Upper lobe of left lung (tissue), 4 donors: ENCODE results near the gene TLE2.

Experiments
- POLR2A ChIP-seq, 4 donors: fragments of 450-650 bp; IDR thresholded peaks; one replicate each; pipeline ENCODE4 v1.5.1; 2016 to 2017; ENCODE audit warnings: antibody characterized with exemption in 4 of 4, mild to moderate bottlenecking in 2 of 4
- POLR2AphosphoS5 ChIP-seq, 2 donors: sonication (generic); formaldehyde crosslinking; IDR thresholded peaks; one replicate each; pipeline ENCODE4 v1.5.1; 2017; ENCODE audit warnings: antibody characterized with exemption in 2 of 2
- TF ChIP-seq, protein P1 (sequence below), 6 experiments: fragments of 450-650 bp in 4 of 6; fragments of 200-600 bp in 2 of 6; sonication (generic) in 2 of 6; IDR thresholded peaks; one replicate each; pipeline ENCODE4 v1.5.1; 2016 to 2019; ENCODE audit warnings: antibody characterized with exemption in 6 of 6

DNA sequence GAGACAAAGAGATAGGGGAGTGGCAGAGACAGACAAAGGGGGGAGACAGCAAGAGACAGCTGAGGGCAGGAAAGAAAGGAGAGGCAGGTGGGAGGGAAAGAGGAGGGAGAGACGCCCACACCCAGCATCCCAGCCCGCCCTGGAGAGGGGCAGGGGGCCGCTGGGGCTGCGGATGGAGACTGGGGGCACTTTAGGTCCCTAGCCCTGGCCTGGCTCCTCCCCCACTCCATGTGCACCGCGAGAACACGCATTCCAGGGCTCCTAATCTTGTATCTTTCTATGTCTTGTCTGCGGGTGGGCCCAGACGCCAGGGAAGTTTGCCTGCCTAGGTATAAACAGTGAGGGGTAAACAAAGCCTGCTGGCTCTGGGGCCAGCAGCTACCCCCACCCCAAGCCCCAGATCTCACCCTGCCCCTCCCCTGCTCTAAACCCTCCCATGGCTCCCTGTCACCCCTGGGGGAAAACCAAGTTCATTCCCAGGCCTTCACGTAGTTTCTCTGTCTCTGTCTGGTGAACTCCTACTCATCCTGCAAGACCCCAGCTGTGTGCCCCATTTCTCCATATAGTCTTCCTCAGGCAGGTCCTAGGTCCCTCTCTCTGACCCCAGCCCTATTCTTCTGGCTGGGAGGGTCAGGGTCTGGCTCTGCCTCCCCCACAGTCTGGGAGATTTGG is 27.5 kb upstream of the TLE2 start:
- TF ChIP-seq, protein P1, sequence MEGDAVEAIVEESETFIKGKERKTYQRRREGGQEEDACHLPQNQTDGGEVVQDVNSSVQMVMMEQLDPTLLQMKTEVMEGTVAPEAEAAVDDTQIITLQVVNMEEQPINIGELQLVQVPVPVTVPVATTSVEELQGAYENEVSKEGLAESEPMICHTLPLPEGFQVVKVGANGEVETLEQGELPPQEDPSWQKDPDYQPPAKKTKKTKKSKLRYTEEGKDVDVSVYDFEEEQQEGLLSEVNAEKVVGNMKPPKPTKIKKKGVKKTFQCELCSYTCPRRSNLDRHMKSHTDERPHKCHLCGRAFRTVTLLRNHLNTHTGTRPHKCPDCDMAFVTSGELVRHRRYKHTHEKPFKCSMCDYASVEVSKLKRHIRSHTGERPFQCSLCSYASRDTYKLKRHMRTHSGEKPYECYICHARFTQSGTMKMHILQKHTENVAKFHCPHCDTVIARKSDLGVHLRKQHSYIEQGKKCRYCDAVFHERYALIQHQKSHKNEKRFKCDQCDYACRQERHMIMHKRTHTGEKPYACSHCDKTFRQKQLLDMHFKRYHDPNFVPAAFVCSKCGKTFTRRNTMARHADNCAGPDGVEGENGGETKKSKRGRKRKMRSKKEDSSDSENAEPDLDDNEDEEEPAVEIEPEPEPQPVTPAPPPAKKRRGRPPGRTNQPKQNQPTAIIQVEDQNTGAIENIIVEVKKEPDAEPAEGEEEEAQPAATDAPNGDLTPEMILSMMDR (IDR thresholded peaks at IDR 0.05): no peak
- TF ChIP-seq POLR2A (IDR thresholded peaks at IDR 0.05) (no peak), POLR2AphosphoS5 (IDR thresholded peaks at IDR 0.05) (no peak)
